ENCODE measurements around the gene BGLAP. TPM values are rescaled to one million over a fixed set of nuclear protein-coding genes. Genes with fewer than 3 reads are reported as not detected.

The BGLAP gene
- total RNA-seq, 1 experiment from 2014 or later = 1.4 TPM

DNA sequence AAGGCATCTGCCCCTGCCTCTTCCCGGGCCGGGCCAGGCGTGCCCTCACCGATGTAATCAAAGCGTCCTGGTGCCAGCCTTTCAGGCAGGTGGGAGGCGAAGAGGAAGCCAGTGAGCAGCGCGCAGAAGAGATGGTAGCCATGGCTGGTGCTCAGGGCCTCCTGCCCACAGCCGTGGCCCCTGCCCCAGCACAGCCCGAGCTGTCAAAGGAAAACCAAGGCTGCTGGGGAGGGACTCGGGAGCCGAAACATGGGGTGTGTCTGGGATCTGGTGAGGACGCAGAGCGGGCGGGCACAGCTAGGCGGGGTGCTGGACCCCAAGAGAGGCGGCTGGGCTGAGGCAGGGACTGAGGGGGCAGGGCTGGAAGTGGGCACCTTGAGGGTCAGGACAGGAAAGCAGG, 2.7 kb downstream of the BGLAP start (continued):
- TF ChIP-seq, protein P1, sequence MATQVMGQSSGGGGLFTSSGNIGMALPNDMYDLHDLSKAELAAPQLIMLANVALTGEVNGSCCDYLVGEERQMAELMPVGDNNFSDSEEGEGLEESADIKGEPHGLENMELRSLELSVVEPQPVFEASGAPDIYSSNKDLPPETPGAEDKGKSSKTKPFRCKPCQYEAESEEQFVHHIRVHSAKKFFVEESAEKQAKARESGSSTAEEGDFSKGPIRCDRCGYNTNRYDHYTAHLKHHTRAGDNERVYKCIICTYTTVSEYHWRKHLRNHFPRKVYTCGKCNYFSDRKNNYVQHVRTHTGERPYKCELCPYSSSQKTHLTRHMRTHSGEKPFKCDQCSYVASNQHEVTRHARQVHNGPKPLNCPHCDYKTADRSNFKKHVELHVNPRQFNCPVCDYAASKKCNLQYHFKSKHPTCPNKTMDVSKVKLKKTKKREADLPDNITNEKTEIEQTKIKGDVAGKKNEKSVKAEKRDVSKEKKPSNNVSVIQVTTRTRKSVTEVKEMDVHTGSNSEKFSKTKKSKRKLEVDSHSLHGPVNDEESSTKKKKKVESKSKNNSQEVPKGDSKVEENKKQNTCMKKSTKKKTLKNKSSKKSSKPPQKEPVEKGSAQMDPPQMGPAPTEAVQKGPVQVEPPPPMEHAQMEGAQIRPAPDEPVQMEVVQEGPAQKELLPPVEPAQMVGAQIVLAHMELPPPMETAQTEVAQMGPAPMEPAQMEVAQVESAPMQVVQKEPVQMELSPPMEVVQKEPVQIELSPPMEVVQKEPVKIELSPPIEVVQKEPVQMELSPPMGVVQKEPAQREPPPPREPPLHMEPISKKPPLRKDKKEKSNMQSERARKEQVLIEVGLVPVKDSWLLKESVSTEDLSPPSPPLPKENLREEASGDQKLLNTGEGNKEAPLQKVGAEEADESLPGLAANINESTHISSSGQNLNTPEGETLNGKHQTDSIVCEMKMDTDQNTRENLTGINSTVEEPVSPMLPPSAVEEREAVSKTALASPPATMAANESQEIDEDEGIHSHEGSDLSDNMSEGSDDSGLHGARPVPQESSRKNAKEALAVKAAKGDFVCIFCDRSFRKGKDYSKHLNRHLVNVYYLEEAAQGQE (IDR thresholded peaks at IDR 0.05; ENCODE audit: low read depth) = no peak

DNA sequence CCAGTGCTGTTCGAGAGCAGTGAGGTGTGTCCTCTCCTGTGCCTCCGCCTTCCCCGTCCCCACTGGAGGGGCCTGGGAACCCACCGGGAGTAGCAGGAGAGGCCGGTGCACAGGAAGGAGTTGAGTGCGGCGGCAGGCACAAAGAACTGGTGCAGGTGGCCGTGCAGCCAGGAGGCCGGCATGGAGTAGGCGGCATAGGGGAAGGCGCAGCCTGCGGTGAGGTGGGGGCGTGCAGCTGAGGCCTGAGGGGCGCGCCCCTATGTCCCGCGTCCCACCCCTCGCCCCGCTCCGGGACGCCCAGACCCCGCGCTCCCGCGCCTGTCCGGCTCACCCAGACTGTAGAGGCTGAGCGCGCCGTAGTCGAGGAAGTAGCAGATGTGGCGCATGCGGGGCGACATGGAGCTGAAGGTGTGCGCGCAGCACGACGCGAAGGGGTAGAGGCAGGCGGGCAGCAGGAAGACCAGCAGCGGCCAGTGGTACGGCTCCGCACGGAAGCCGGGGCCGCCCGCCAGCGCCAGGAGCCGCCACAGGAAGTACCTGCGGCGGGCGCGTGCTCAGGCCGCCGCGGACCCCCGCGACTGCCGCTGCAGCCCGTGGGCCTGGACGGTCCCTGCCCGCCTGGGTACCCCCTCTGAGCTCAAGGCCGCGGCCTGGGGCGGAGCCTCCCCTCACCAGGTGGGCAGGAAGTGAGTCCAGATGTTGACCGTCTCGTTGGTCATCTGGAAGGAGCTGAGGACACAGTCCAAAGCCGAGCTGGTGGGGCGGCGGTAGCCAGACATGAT, 3.7 kb downstream of the BGLAP start:
- ChIA-PET CTCF (interaction anchor here (1.4 kb wide), 1 partner anchor 12 kb away, joined by 3 read pairs; no protein-coding TSS in a partner anchor), RAD21 (ENCODE audit: low non-redundant PET in 1 of 2, low total read pairs in 2 of 2, uncharacterized antibody in 2 of 2, unreplicated experiment in 2 of 2) (no interaction called here), POLR2A (no interaction called here)
- Histone ChIP-seq H3K4me2 (ENCODE audit: low read length) (no peak overlapping the region), H3K27me3 (ENCODE audit: insufficient read depth, low read length) (no peaks in the 10 kb centered on the region), H4K20me1 (ENCODE audit: insufficient read depth) (peaks cover 3% of the 10 kb centered on the region; the same call in 1 of the 2 replicates), H2AFZ (ENCODE audit: low read depth, low read length, poor library complexity, severe bottlenecking) (no peak overlapping the region), H3K9me2 (ENCODE audit: insufficient read depth) (no peaks in the 10 kb centered on the region), H3K9ac (ENCODE audit: low read length) (no peak overlapping the region), H3K9me3 (ENCODE audit: control insufficient read depth in 1 of 2, insufficient read depth in 1 of 2, low read depth in 1 of 2, low read length in 2 of 2) (no peaks in the 10 kb centered on the region), H3K27ac (ENCODE audit: low read depth, low read length) (no peak overlapping the region), H3K79me2 (ENCODE audit: insufficient read depth, low read length) (no peaks in the 10 kb centered on the region), H3K4me3 (replicated peaks in 1 of 2; ENCODE audit: low read depth in 1 of 2, low read length in 2 of 2) (no peak overlapping the region), H3K36me3 (ENCODE audit: control insufficient read depth in 1 of 2, insufficient read depth in 2 of 2, low read length in 2 of 2) (peaks cover 6 to 13% of the 10 kb centered on the region in 2 experiments; a peak in 3 of 4 replicates), H3K4me1 (ENCODE audit: control insufficient read depth in 1 of 2, insufficient read depth in 2 of 2, low read length in 2 of 2) (peaks cover 14 to 30% of the 10 kb centered on the region in 2 experiments)
- ATAC-seq = no peak
- DNase-seq (ENCODE audit: low read depth, low spot score) = no peak
- intact Hi-C loops (cut with micrococcal nuclease) = no loop called here
- BruUV-seq (replicated peaks) = no TSS peak
- no peak for TF ChIP-seq EZH2phosphoT487 (IDR thresholded peaks at IDR 0.05; ENCODE audit: borderline replicate concordance)
